SU-DHL-6 (cell line): ENCODE results near the gene PCCB.

Experiments
- H2AFZ ChIP-seq: fragments of 200-600 bp; sonication (generic); 2 replicates; pipeline ENCODE4 v1.6.1; 2014; ENCODE audit warnings: low read depth, mild to moderate bottlenecking, moderate library complexity, mixed read lengths, antibody characterized with exemption, low read length; ENCODE audit not compliant: severe bottlenecking
- H3F3A ChIP-seq: fragments of 200-600 bp; shearing (Covaris generic); 2 replicates; pipeline ENCODE4 v1.6.0; 2016; ENCODE audit warnings: antibody characterized with exemption, mild to moderate bottlenecking; ENCODE audit not compliant: insufficient read depth
- H3K27ac ChIP-seq: fragments of 200-600 bp; sonication (generic); 2 replicates; pipeline ENCODE4 v1.5.1; 2016; ENCODE audit warnings: low read depth, mild to moderate bottlenecking, low read length, moderate library complexity, mixed read lengths
- H3K27me3 ChIP-seq: fragments of 200-600 bp; sonication (generic), shearing (Covaris generic); 2 replicates; pipeline ENCODE4 v1.6.0; 2014; ENCODE audit warnings: mild to moderate bottlenecking, low read length
- H3K36me3 ChIP-seq: fragments of 200-600 bp; sonication (generic); 2 replicates; pipeline ENCODE4 v1.6.1; 2014; ENCODE audit warnings: mild to moderate bottlenecking, low read length, mixed read lengths
- H3K4me2 ChIP-seq: fragments of 300-600, 200-600 bp; shearing (Covaris generic), sonication (generic); 2 replicates; pipeline ENCODE4 v1.6.0; 2014; ENCODE audit warnings: low read length, low read depth, mild to moderate bottlenecking; ENCODE audit not compliant: poor library complexity, severe bottlenecking
- H3K4me3 ChIP-seq: fragments of 200-600 bp; sonication (generic); 2 replicates; pipeline ENCODE4 v1.5.1; 2014; ENCODE audit warnings: antibody characterized with exemption, low read length, mild to moderate bottlenecking, mixed read lengths; ENCODE audit not compliant: insufficient read depth, poor library complexity, severe bottlenecking
- H3K79me2 ChIP-seq: fragments of 200-600 bp; sonication (generic); 2 replicates; pipeline ENCODE4 v1.6.1; 2014; ENCODE audit warnings: mild to moderate bottlenecking, low read length, moderate library complexity; ENCODE audit not compliant: insufficient read depth
- H3K9ac ChIP-seq: fragments of 200-600 bp; sonication (generic); 2 replicates; pipeline ENCODE4 v1.7.0; 2014; ENCODE audit warnings: mild to moderate bottlenecking, low read length
- H3K9me2 ChIP-seq: fragments of 200-600 bp; sonication (generic); replicated peaks from 2 replicates; pipeline ENCODE4 v1.6.1; 2014; ENCODE audit warnings: low read length; ENCODE audit not compliant: insufficient read depth
- H3K9me3 ChIP-seq: fragments of 200-600 bp; sonication (generic); 2 replicates; pipeline ENCODE4 v1.6.1; 2014; ENCODE audit warnings: low read length, mixed read lengths; ENCODE audit not compliant: insufficient read depth
- H4K20me1 ChIP-seq: fragments of 200-600 bp; sonication (generic); 2 replicates; pipeline ENCODE4 v1.6.1; 2014; ENCODE audit warnings: low read depth, mild to moderate bottlenecking, antibody characterized with exemption, low read length, moderate library complexity, mixed read lengths
- EZH2phosphoT487 ChIP-seq: fragments of 200-600 bp; sonication (generic), shearing (Covaris generic); conservative IDR thresholded peaks from 2 replicates; pipeline ENCODE4 v1.6.1; 2018; ENCODE audit warnings: mild to moderate bottlenecking, antibody characterized with exemption, low read length, moderate library complexity, mixed read lengths
- TF ChIP-seq, protein P1 (sequence below): fragments of 200-600 bp; sonication (generic); IDR thresholded peaks from one replicate; pipeline ENCODE4 v1.5.1; 2017; ENCODE audit warnings: antibody characterized with exemption, mild to moderate bottlenecking, low read length, moderate library complexity; ENCODE audit not compliant: insufficient read depth, poor library complexity, severe bottlenecking

The PCCB gene

DNA sequence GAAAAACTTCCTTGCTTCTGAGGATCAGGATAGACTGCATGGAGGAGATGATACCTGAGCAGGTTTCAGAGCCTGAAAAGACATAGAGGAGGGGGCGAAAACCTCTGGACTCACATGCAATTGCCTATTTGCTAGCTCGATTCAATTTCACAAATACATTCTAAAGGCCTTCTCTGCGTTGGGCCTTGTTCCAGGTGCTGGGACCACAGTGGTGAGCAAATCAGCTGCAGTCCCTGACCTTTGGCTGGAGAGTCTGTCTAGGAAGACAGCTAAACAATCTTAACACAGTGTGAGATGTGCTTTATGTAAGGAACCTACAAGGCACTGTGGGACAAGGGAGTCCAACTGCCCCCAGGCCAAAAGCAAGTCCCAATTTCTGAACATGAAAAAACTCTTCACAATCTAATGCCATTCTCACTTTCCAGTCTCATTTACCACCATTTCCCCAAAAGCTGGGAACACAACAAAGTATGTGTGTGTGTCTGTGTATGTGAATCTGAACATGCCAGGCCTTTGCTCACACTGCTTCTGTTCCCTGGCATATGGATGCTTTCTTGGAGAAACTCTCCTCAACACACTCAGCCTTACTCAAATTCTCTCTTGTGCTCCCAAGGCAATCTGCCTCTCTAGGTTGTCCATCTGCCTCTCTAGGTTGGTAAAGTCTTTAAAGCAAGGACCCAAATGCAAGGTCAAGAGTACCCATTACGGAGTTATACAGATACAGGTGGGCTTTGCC lies 2.1 kb upstream of the PCCB start:
- H3K9me3 ChIP-seq: no peaks in the 10 kb centered on the region
- no peaks in the 10 kb centered on the region for H4K20me1 ChIP-seq
- H3K4me3 ChIP-seq: no peak overlapping the region
- H3K36me3 ChIP-seq: no peaks in the 10 kb centered on the region
- H3K79me2 ChIP-seq: peaks cover 19% of the 10 kb centered on the region; the same call in 1 of the 2 replicates
- H3F3A ChIP-seq: peaks cover 29% of the 10 kb centered on the region
- no peak overlapping the region for H3K4me2 ChIP-seq
- H3K27ac ChIP-seq: no peak overlapping the region
- no peak overlapping the region for H3K9ac ChIP-seq
- H2AFZ ChIP-seq: no peak overlapping the region
- no peaks in the 10 kb centered on the region for H3K27me3 ChIP-seq
- TF ChIP-seq, protein P1, sequence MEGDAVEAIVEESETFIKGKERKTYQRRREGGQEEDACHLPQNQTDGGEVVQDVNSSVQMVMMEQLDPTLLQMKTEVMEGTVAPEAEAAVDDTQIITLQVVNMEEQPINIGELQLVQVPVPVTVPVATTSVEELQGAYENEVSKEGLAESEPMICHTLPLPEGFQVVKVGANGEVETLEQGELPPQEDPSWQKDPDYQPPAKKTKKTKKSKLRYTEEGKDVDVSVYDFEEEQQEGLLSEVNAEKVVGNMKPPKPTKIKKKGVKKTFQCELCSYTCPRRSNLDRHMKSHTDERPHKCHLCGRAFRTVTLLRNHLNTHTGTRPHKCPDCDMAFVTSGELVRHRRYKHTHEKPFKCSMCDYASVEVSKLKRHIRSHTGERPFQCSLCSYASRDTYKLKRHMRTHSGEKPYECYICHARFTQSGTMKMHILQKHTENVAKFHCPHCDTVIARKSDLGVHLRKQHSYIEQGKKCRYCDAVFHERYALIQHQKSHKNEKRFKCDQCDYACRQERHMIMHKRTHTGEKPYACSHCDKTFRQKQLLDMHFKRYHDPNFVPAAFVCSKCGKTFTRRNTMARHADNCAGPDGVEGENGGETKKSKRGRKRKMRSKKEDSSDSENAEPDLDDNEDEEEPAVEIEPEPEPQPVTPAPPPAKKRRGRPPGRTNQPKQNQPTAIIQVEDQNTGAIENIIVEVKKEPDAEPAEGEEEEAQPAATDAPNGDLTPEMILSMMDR: no peak
- no peak for TF ChIP-seq EZH2phosphoT487
- H3K9me2 ChIP-seq: no peaks in the 10 kb centered on the region

- Histone ChIP-seq H3K27ac (no peak overlapping the region), H3K27me3 (no peaks in the 10 kb centered on the region), H3K4me3 (no peak overlapping the region), H2AFZ (no peak overlapping the region), H3K9me2 (no peaks in the 10 kb centered on the region), H3F3A (peaks cover 29% of the 10 kb centered on the region), H3K9ac (no peak overlapping the region), H4K20me1 (no peaks in the 10 kb centered on the region), H3K36me3 (no peaks in the 10 kb centered on the region), H3K79me2 (peaks cover 19% of the 10 kb centered on the region; the same call in 1 of the 2 replicates), H3K4me2 (no peak overlapping the region), H3K9me3 (no peaks in the 10 kb centered on the region)
- TF ChIP-seq, protein P1: no peak
- TF ChIP-seq EZH2phosphoT487: no peak
These were observed 1.0 kb upstream of the PCCB start for GRCh38 chr3:136249091-136249490.

- peak overlapping the region; percentile 82 for H3K4me2 ChIP-seq
- H4K20me1 ChIP-seq: no peaks in the 10 kb centered on the region
- TF ChIP-seq, protein P1: no peak
- no peak for TF ChIP-seq EZH2phosphoT487
- H3K9me2 ChIP-seq: no peaks in the 10 kb centered on the region
- peak overlapping the region; percentile 66 for H3K9ac ChIP-seq
- no peaks in the 10 kb centered on the region for H3K27me3 ChIP-seq
- no peaks in the 10 kb centered on the region for H3K9me3 ChIP-seq
- H3F3A ChIP-seq: peaks cover 29% of the 10 kb centered on the region
- H2AFZ ChIP-seq: peak overlapping the region; percentile 96
- H3K79me2 ChIP-seq: peaks cover 19% of the 10 kb centered on the region; the same call in 1 of the 2 replicates
- peak overlapping the region; percentile 89 for H3K27ac ChIP-seq
- H3K4me3 ChIP-seq: peak overlapping the region; percentile 65
- no peaks in the 10 kb centered on the region for H3K36me3 ChIP-seq
These were observed 547 bp upstream of the PCCB start for GRCh38 chr3:136249593-136249992.
